Panc1 (cell line): ENCODE data around the gene PHIP.

Source experiments
- POLR2AphosphoS5 ChIP-seq: IDR thresholded peaks from 2 replicates; pipeline ENCODE4 v1.6.1; 2012; ENCODE audit warnings: mild to moderate bottlenecking, low read depth, low read length, moderate library complexity
- SIN3A ChIP-seq: IDR thresholded peaks from 2 replicates; pipeline ENCODE4 v1.6.1; 2012; ENCODE audit warnings: low read depth, mild to moderate bottlenecking, low read length, moderate library complexity, borderline replicate concordance; ENCODE audit not compliant: insufficient read depth
- TCF7L2 ChIP-seq: IDR thresholded peaks from 2 replicates; pipeline ENCODE4 v1.6.1; 2011; ENCODE audit warnings: mild to moderate bottlenecking, low read depth, low read length, inconsistent platforms
- TF ChIP-seq, protein P1 (sequence below), 2 experiments: IDR thresholded peaks; 2 replicates each; pipeline ENCODE4 v1.6.1; 2011 to 2012; ENCODE audit warnings: low read depth in 2 of 2, control low read depth in 1 of 2, low read length in 1 of 2, mild to moderate bottlenecking in 1 of 2, moderate library complexity in 1 of 2; ENCODE audit not compliant: insufficient read depth in 1 of 2
- TF ChIP-seq, protein P2 (sequence below): fragments of 450-650 bp; IDR thresholded peaks from 2 replicates; pipeline ENCODE4 v1.5.1; 2017; ENCODE audit warnings: mild to moderate bottlenecking

DNA sequence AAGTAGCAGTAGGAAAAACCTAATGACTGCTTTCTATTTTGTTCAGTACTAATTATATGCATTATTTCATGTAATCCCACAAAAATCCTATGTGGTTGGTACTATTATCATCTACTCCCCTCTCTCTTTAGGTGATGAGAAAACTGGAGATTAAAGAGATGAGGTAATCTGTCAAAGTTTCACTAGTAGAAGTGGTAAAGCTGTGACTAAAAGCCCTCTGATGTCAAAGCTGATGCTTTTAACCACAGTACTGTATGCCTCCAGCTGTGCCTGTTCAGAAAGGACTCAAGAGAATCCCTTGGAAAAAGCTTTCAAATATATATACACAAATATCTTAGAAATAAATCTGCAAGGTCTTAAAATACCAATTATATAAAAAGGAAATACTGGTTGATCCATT, 38.0 kb downstream of the PHIP start:
- TF ChIP-seq SIN3A (no peak), TCF7L2 (no peak), POLR2AphosphoS5 (no peak)
- TF ChIP-seq, protein P1, sequence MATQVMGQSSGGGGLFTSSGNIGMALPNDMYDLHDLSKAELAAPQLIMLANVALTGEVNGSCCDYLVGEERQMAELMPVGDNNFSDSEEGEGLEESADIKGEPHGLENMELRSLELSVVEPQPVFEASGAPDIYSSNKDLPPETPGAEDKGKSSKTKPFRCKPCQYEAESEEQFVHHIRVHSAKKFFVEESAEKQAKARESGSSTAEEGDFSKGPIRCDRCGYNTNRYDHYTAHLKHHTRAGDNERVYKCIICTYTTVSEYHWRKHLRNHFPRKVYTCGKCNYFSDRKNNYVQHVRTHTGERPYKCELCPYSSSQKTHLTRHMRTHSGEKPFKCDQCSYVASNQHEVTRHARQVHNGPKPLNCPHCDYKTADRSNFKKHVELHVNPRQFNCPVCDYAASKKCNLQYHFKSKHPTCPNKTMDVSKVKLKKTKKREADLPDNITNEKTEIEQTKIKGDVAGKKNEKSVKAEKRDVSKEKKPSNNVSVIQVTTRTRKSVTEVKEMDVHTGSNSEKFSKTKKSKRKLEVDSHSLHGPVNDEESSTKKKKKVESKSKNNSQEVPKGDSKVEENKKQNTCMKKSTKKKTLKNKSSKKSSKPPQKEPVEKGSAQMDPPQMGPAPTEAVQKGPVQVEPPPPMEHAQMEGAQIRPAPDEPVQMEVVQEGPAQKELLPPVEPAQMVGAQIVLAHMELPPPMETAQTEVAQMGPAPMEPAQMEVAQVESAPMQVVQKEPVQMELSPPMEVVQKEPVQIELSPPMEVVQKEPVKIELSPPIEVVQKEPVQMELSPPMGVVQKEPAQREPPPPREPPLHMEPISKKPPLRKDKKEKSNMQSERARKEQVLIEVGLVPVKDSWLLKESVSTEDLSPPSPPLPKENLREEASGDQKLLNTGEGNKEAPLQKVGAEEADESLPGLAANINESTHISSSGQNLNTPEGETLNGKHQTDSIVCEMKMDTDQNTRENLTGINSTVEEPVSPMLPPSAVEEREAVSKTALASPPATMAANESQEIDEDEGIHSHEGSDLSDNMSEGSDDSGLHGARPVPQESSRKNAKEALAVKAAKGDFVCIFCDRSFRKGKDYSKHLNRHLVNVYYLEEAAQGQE (IDR thresholded peaks at IDR 0.05; ENCODE audit: insufficient read depth in 1 of 2, low read depth in 2 of 2, low read length in 1 of 2) = no peak
- TF ChIP-seq, protein P2, sequence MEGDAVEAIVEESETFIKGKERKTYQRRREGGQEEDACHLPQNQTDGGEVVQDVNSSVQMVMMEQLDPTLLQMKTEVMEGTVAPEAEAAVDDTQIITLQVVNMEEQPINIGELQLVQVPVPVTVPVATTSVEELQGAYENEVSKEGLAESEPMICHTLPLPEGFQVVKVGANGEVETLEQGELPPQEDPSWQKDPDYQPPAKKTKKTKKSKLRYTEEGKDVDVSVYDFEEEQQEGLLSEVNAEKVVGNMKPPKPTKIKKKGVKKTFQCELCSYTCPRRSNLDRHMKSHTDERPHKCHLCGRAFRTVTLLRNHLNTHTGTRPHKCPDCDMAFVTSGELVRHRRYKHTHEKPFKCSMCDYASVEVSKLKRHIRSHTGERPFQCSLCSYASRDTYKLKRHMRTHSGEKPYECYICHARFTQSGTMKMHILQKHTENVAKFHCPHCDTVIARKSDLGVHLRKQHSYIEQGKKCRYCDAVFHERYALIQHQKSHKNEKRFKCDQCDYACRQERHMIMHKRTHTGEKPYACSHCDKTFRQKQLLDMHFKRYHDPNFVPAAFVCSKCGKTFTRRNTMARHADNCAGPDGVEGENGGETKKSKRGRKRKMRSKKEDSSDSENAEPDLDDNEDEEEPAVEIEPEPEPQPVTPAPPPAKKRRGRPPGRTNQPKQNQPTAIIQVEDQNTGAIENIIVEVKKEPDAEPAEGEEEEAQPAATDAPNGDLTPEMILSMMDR = no peak
